ENCODE results near the gene ROGDI.

DNA sequence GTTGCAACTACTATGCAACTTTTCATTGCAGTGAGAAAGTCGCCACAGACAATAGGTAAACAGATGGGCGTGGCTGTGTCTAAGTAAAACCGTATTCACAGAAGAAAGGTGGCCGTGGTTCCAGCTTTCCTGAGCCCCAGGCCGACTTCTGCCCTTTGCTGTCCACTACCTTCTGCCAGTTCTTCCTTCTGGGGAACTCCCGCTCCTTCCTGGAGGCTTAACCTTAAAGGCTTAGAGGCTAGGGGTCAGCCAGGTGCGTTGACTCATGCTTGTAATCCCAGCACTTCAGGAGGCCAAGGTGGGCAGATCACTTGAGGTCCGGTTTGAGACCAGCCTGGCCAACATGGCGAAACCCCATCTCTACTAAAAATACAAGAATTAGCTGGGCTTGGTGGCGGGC, 12.2 kb downstream of the ROGDI start:
- TF ChIP-seq NR2F6 (IDR thresholded peaks at IDR 0.05), result no peak
- TF ChIP-seq NR2F6 (CRISPR knock-in tag; IDR thresholded peaks at IDR 0.05), result no peak
- TF ChIP-seq, protein P1, sequence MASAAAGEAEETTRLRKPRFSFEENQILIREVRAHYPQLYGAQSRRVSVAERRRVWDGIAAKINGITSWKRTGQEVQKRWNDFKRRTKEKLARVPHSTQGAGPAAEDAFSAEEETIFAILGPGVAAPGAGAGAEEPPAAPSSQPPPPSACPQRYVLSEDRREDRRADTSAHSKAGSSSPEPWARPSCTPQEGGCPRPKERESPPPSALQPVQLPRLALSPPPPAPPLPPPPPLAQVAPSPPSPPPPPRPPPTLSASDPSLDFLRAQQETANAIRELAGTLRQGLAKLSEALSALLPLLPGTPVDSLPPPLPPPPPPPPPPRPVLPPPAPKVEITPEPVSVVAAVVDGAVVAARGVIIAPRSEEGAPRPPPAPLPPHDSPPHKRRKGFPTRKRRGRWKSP (CRISPR knock-in tag; IDR thresholded peaks at IDR 0.05), result no peak
- no peak for TF ChIP-seq NR2F1 (CRISPR knock-in tag; IDR thresholded peaks at IDR 0.05)
- TF ChIP-seq, protein P2, sequence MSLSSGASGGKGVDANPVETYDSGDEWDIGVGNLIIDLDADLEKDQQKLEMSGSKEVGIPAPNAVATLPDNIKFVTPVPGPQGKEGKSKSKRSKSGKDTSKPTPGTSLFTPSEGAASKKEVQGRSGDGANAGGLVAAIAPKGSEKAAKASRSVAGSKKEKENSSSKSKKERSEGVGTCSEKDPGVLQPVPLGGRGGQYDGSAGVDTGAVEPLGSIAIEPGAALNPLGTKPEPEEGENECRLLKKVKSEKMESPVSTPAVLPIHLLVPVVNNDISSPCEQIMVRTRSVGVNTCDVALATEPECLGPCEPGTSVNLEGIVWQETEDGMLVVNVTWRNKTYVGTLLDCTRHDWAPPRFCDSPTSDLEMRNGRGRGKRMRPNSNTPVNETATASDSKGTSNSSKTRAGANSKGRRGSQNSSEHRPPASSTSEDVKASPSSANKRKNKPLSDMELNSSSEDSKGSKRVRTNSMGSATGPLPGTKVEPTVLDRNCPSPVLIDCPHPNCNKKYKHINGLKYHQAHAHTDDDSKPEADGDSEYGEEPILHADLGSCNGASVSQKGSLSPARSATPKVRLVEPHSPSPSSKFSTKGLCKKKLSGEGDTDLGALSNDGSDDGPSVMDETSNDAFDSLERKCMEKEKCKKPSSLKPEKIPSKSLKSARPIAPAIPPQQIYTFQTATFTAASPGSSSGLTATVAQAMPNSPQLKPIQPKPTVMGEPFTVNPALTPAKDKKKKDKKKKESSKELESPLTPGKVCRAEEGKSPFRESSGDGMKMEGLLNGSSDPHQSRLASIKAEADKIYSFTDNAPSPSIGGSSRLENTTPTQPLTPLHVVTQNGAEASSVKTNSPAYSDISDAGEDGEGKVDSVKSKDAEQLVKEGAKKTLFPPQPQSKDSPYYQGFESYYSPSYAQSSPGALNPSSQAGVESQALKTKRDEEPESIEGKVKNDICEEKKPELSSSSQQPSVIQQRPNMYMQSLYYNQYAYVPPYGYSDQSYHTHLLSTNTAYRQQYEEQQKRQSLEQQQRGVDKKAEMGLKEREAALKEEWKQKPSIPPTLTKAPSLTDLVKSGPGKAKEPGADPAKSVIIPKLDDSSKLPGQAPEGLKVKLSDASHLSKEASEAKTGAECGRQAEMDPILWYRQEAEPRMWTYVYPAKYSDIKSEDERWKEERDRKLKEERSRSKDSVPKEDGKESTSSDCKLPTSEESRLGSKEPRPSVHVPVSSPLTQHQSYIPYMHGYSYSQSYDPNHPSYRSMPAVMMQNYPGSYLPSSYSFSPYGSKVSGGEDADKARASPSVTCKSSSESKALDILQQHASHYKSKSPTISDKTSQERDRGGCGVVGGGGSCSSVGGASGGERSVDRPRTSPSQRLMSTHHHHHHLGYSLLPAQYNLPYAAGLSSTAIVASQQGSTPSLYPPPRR (CRISPR knock-in tag; IDR thresholded peaks at IDR 0.05; ENCODE audit: borderline replicate concordance), result no peak
- TF ChIP-seq GABPA (IDR thresholded peaks at IDR 0.05; ENCODE audit: low read depth, low read length), result no peak
- no peak for TF ChIP-seq GABPA (CRISPR knock-in tag; IDR thresholded peaks at IDR 0.05; ENCODE audit: low read depth)
